HCT116 (cell line): ENCODE results near the gene GPC4. TPM values are rescaled to one million over a fixed set of nuclear protein-coding genes. Genes with fewer than 3 reads are reported as not detected.

Experiments used
- ATAC-seq: fragments of 200-7000 bp; cut with Tn5 transposase; 2 replicates; pipeline ENCODE4 v1.9.1; 2020; ENCODE audit warnings: mild to moderate bottlenecking, moderate library complexity
- BruUV-seq: library from RNA; stranded (reverse); fragments of 400-500 nt; replicated peaks from 2 replicates; lab custom pipeline; 2021; lab: Mats Ljungman, UMichigan
- CTCF ChIA-PET: fragments of 300-600 bp; sonication (Branson Sonifier 250); formaldehyde crosslinking; loops from one replicate; lab custom pipeline; 2021; ENCODE audit warnings: antibody characterized with exemption; lab: Charles Lee
- POLR2A ChIA-PET: fragments of 300-600, 350-600 bp; sonication (Branson Sonifier 250); formaldehyde crosslinking; loops from one replicate; lab custom pipeline; 2021; ENCODE audit warnings: antibody characterized with exemption; lab: Charles Lee
- RAD21 ChIA-PET, 2 experiments: fragments of 300-600 bp; sonication (Branson Sonifier 250); formaldehyde crosslinking; loops; one replicate each; lab custom pipeline; 2023; ENCODE audit warnings: low total read pairs in 2 of 2; ENCODE audit not compliant: uncharacterized antibody in 2 of 2, unreplicated experiment in 2 of 2, low non-redundant PET in 1 of 2; lab: Charles Lee
- DNase-seq: peaks from one replicate; pipeline ENCODE4 v3.0.0-alpha.2; 2010; ENCODE audit warnings: low read depth, low spot score
- H2AFZ ChIP-seq: fragments of 200-600 bp; shearing (Covaris generic), sonication (generic); 2 replicates; pipeline ENCODE4 v1.6.1; 2017; ENCODE audit warnings: low read depth, mixed run types, mixed read lengths, antibody characterized with exemption, low read length; ENCODE audit not compliant: poor library complexity, severe bottlenecking
- H3K27ac ChIP-seq: 2 replicates; pipeline ENCODE4 v1.5.1; 2012; ENCODE audit warnings: low read depth, low read length
- H3K27me3 ChIP-seq: fragments of 200-600 bp; sonication (generic); 2 replicates; pipeline ENCODE4 v1.6.1; 2016; ENCODE audit warnings: mixed run types, low read length, mixed read lengths; ENCODE audit not compliant: insufficient read depth
- H3K36me3 ChIP-seq, 2 experiments: fragments of 200-500 bp in 1 of 2; fragments of 200-600 bp in 1 of 2; sonication (Bioruptor generic) in 1 of 2; sonication (generic) in 1 of 2; 2 replicates each; pipeline versions ENCODE4 v1.5.1 to v1.6.1; 2014 to 2016; ENCODE audit warnings: low read length in 2 of 2, inconsistent platforms in 1 of 2, mixed read lengths in 1 of 2, mixed run types in 1 of 2; ENCODE audit not compliant: insufficient read depth in 2 of 2, control insufficient read depth in 1 of 2
- H3K4me1 ChIP-seq, 2 experiments: fragments of 200-600 bp in 1 of 2; sonication (generic) in 1 of 2; 2 replicates each; pipeline versions ENCODE4 v1.5.1 to v1.6.1; 2012 to 2017; ENCODE audit warnings: low read length in 2 of 2, inconsistent platforms in 1 of 2, mild to moderate bottlenecking in 1 of 2, mixed read lengths in 1 of 2, mixed run types in 1 of 2, moderate library complexity in 1 of 2; ENCODE audit not compliant: insufficient read depth in 2 of 2, control insufficient read depth in 1 of 2
- H3K4me2 ChIP-seq: fragments of 200-600 bp; sonication (generic); 2 replicates; pipeline ENCODE4 v1.6.1; 2017; ENCODE audit warnings: mixed run types, low read length, mixed read lengths
- H3K4me3 ChIP-seq, 2 experiments: fragments of 200-600 bp in 1 of 2; sonication (generic) in 1 of 2; replicated peaks in 1 of 2; 2 replicates each; pipeline ENCODE4 v1.5.1; 2011 to 2016; ENCODE audit warnings: low read length in 2 of 2, control low read depth in 1 of 2, low read depth in 1 of 2, mild to moderate bottlenecking in 1 of 2, mixed read lengths in 1 of 2, mixed run types in 1 of 2
- H3K79me2 ChIP-seq: fragments of 200-600 bp; sonication (generic); 2 replicates; pipeline ENCODE4 v1.6.1; 2017; ENCODE audit warnings: mild to moderate bottlenecking, mixed run types, low read length, moderate library complexity, mixed read lengths; ENCODE audit not compliant: insufficient read depth
- H3K9ac ChIP-seq: fragments of 200-600 bp; sonication (generic); 2 replicates; pipeline ENCODE4 v1.6.1; 2016; ENCODE audit warnings: low read length, mixed read lengths
- H3K9me2 ChIP-seq: fragments of 200-600 bp; sonication (generic), shearing (Covaris generic); 2 replicates; pipeline ENCODE4 v1.6.1; 2017; ENCODE audit warnings: mixed run types, mild to moderate bottlenecking, moderate library complexity; ENCODE audit not compliant: insufficient read depth
- H3K9me3 ChIP-seq, 2 experiments: fragments of 200-500 bp in 1 of 2; fragments of 200-600 bp in 1 of 2; sonication (Bioruptor generic) in 1 of 2; sonication (generic) in 1 of 2; 2 replicates each; pipeline ENCODE4 v1.6.1; 2014 to 2017; ENCODE audit warnings: low read length in 2 of 2, mixed read lengths in 2 of 2, inconsistent platforms in 1 of 2, low read depth in 1 of 2, mild to moderate bottlenecking in 1 of 2, mixed run types in 1 of 2, moderate library complexity in 1 of 2; ENCODE audit not compliant: control insufficient read depth in 1 of 2, insufficient read depth in 1 of 2
- H4K20me1 ChIP-seq: fragments of 200-600 bp; sonication (generic), shearing (Covaris generic); 2 replicates; pipeline ENCODE4 v1.6.1; 2017; ENCODE audit warnings: mixed run types, mild to moderate bottlenecking, moderate library complexity; ENCODE audit not compliant: insufficient read depth
- ATF3 ChIP-seq: IDR thresholded peaks from 2 replicates; pipeline ENCODE4 v1.6.1; 2012
- CTCF ChIP-seq, 3 experiments: fragments of 200-600 bp in 1 of 3; sonication (generic) in 1 of 3; IDR thresholded peaks in 2 of 3; conservative IDR thresholded peaks in 1 of 3; 2 replicates each; pipeline ENCODE4 v1.5.1; 2012 to 2017; ENCODE audit warnings: low read depth in 2 of 3, low read length in 2 of 3, antibody characterized with exemption in 1 of 3, borderline replicate concordance in 1 of 3, control low read depth in 1 of 3, mild to moderate bottlenecking in 1 of 3, mixed read lengths in 1 of 3, mixed run types in 1 of 3, moderate library complexity in 1 of 3; ENCODE audit not compliant: insufficient read depth in 1 of 3
- MAX ChIP-seq: IDR thresholded peaks from 2 replicates; pipeline ENCODE4 v1.6.1; 2012
- POLR2AphosphoS5 ChIP-seq: IDR thresholded peaks from 2 replicates; pipeline ENCODE4 v1.6.1; 2011; ENCODE audit warnings: mild to moderate bottlenecking, low read depth, low read length, moderate library complexity
- ZBTB33 ChIP-seq: IDR thresholded peaks from 2 replicates; pipeline ENCODE4 v1.6.1; 2011; ENCODE audit warnings: mild to moderate bottlenecking, low read length, moderate library complexity; ENCODE audit not compliant: insufficient replicate concordance; ENCODE audit errors: extremely low read depth
- ZNF274 ChIP-seq: fragments of 200-500 bp; sonication (Bioruptor generic); IDR thresholded peaks from 2 replicates; pipeline ENCODE4 v1.6.1; 2014; ENCODE audit warnings: mild to moderate bottlenecking, low read depth, low read length, inconsistent platforms
- intact Hi-C: fragments of 100-400 bp; cut with micrococcal nuclease; formaldehyde crosslinking; loops from 2 replicates; pipeline ENCODE4 v1.10.0; 2022
- total RNA-seq: library from RNA; stranded (reverse); gene quantifications from one replicate; pipeline ENCODE4 v1.2.1, GENCODE V29; 2021; ENCODE audit not compliant: unreplicated experiment

Gene GPC4
- total RNA-seq, 1 experiment from 2014 or later, result 9.7 TPM

GRCh38 chrX:133392671-133393070, 22.6 kb downstream of the GPC4 start:
- Histone ChIP-seq H3K27ac (no peak overlapping the region), H2AFZ (no peak overlapping the region), H3K9me2 (no peaks in the 10 kb centered on the region), H3K4me2 (no peak overlapping the region), H3K27me3 (no peaks in the 10 kb centered on the region), H3K4me3 (no peak overlapping the region), H3K36me3 (no peaks in the 10 kb centered on the region), H3K4me1 (no peaks in the 10 kb centered on the region), H4K20me1 (no peaks in the 10 kb centered on the region), H3K79me2 (no peaks in the 10 kb centered on the region), H3K9me3 (no peaks in the 10 kb centered on the region), H3K9ac (no peak overlapping the region)
- no TSS peak for BruUV-seq
- TF ChIP-seq ATF3, result no peak
- TF ChIP-seq ZNF274, result no peak
- TF ChIP-seq ZBTB33, result no peak
- TF ChIP-seq POLR2AphosphoS5, result no peak
- intact Hi-C loops, result no loop called here
- no peak for DNase-seq
- ChIA-PET POLR2A (no interaction called here), RAD21 (no interaction called here), CTCF (no interaction called here)
- ATAC-seq, result no peak

GRCh38 chrX:133391111-133391510, 24.2 kb downstream of the GPC4 start:
- H3K27ac ChIP-seq, result no peak overlapping the region
- no TSS peak for BruUV-seq
- H3K27me3 ChIP-seq, result no peaks in the 10 kb centered on the region
- H3K9me2 ChIP-seq, result no peaks in the 10 kb centered on the region
- CTCF ChIA-PET, result no interaction called here
- no peak overlapping the region for H3K9ac ChIP-seq
- H2AFZ ChIP-seq, result no peak overlapping the region
- POLR2A ChIA-PET, result no interaction called here
- H4K20me1 ChIP-seq, result no peaks in the 10 kb centered on the region
- H3K4me1 ChIP-seq, result no peaks in the 10 kb centered on the region
- H3K4me2 ChIP-seq, result no peak overlapping the region
- TF ChIP-seq MAX, result no peak
- no peak for TF ChIP-seq CTCF (IDR thresholded peaks at IDR 0.05 in 2 of 3, conservative IDR thresholded peaks at IDR 0.05 in 1 of 3; ENCODE audit: borderline replicate concordance in 1 of 3, insufficient read depth in 1 of 3, low read depth in 2 of 3, low read length in 2 of 3)
- RAD21 ChIA-PET, result no interaction called here
- ATAC-seq (no peak), DNase-seq (no peak)
- no peaks in the 10 kb centered on the region for H3K9me3 ChIP-seq
- intact Hi-C loops, result no loop called here
- H3K79me2 ChIP-seq, result no peaks in the 10 kb centered on the region
- no peaks in the 10 kb centered on the region for H3K36me3 ChIP-seq
- no peak overlapping the region for H3K4me3 ChIP-seq
